ENCODE measurements around the gene HSD17B12. TPM values are rescaled to one million over a fixed set of nuclear protein-coding genes. Genes with fewer than 3 reads are reported as not detected.

Gene HSD17B12
- total and polyA plus RNA-seq, 2 of the 8 experiments (the other 6 are each of a cell fraction or from before 2014, with no cell fraction given) = 46.0 to 121 TPM

GRCh38 chr11:43774786-43775185 lies 94.2 kb downstream of the HSD17B12 start:
- peaks cover 0 to 2% of the 10 kb centered on the region in 2 experiments; a peak in 2 of 4 replicates for H3K79me2 ChIP-seq (ENCODE audit: control insufficient read depth in 1 of 2, insufficient read depth in 2 of 2, low read length in 2 of 2)
- no peak for DNase-seq (ENCODE audit: low read depth in 1 of 2, low spot score in 2 of 2)
- CTCF ChIA-PET (ENCODE audit: partially characterized antibody) = no interaction called here

More at GRCh38 chr11:43774786-43775185, 94.2 kb downstream of the HSD17B12 start:
- no peaks in the 10 kb centered on the region for H3K27me3 ChIP-seq (replicated peaks in 1 of 4; ENCODE audit: control insufficient read depth in 3 of 4, extremely low read depth in 1 of 4, insufficient read depth in 3 of 4, low read length in 3 of 4)
- H3K27ac ChIP-seq (ENCODE audit: low read depth, low read length) = no peak overlapping the region
- H2AK5ac ChIP-seq (ENCODE audit: low read depth, low read length) = no peak overlapping the region
- POLR2A ChIA-PET (ENCODE audit: partially characterized antibody) = no interaction called here
- H2BK12ac ChIP-seq (ENCODE audit: low read depth, low read length) = no peak overlapping the region
- H2AFZ ChIP-seq (ENCODE audit: low read length) = no peak overlapping the region
- no peaks in the 10 kb centered on the region for H3K23me2 ChIP-seq (ENCODE audit: low read depth, low read length)
- no peaks in the 10 kb centered on the region for H3K79me1 ChIP-seq (ENCODE audit: low read depth, low read length)
- H2BK15ac ChIP-seq (ENCODE audit: low read length) = no peak overlapping the region
- H3K56ac ChIP-seq (replicated peaks; ENCODE audit: insufficient read length, low read depth, low read length) = no peak overlapping the region
- peaks cover 0 to 12% (median 0%) of the 10 kb centered on the region in 4 experiments; a peak in 3 of 8 replicates for H3K36me3 ChIP-seq (ENCODE audit: control insufficient read depth in 2 of 4, insufficient read depth in 4 of 4, low read length in 3 of 4)
- no peak overlapping the region for H4K8ac ChIP-seq (ENCODE audit: extremely low read depth, insufficient read depth, low read length)
- no peak overlapping the region for H3K18ac ChIP-seq (ENCODE audit: extremely low read depth, low read length)
- H4K5ac ChIP-seq (ENCODE audit: insufficient read length, low read depth, low read length) = no peak overlapping the region
- H3K4me2 ChIP-seq (ENCODE audit: insufficient read depth in 1 of 2, low read depth in 2 of 2, low read length in 2 of 2) = no peak overlapping the region
- H4K91ac ChIP-seq (replicated peaks; ENCODE audit: insufficient read length, low read length) = no peak overlapping the region
- H3K23ac ChIP-seq (ENCODE audit: insufficient read length) = no peak overlapping the region
- no peak overlapping the region for H3K14ac ChIP-seq (ENCODE audit: insufficient read length)
- H3K9me3 ChIP-seq (ENCODE audit: insufficient read depth in 2 of 2, low read depth in 1 of 2, low read length in 1 of 2) = no peaks in the 10 kb centered on the region; a peak in 1 of 4 replicates
- no peak overlapping the region for H2BK20ac ChIP-seq (ENCODE audit: low read length)
- no peak for FAIRE-seq
- H3K4me1 ChIP-seq (replicated peaks in 1 of 4; ENCODE audit: control insufficient read depth in 3 of 4, insufficient read depth in 4 of 4, low read length in 3 of 4) = no peaks in the 10 kb centered on the region
- H3K4me3 ChIP-seq (ENCODE audit: extremely low read depth in 1 of 4, insufficient read depth in 2 of 4, low read depth in 3 of 4, low read length in 4 of 4) = no peak overlapping the region
- no peak overlapping the region for H2BK5ac ChIP-seq (ENCODE audit: low read depth, low read length)
- 93% methylated on average over 2 of the region's 2 CpGs; no CpG with 5 or more reads in 1 of the 2 experiments for WGBS, 2 experiments (ENCODE audit: extremely low coverage in 1 of 2, insufficient coverage in 1 of 2, insufficient read length in 1 of 2, insufficient replicate concordance in 2 of 2, low coverage in 1 of 2, low lambda C conversion rate in 2 of 2, missing lambda C conversion rate in 1 of 2)
- H4K20me1 ChIP-seq (replicated peaks in 1 of 2; ENCODE audit: control insufficient read depth in 1 of 2, insufficient read depth in 2 of 2, low read length in 2 of 2) = no peaks in the 10 kb centered on the region
- no peak overlapping the region for H2BK120ac ChIP-seq (replicated peaks; ENCODE audit: low read depth, low read length)
- H3K4ac ChIP-seq (replicated peaks; ENCODE audit: insufficient read length, low read depth, low read length) = no peak overlapping the region
- no peak overlapping the region for H3K9ac ChIP-seq (replicated peaks in 1 of 4; ENCODE audit: extremely low read depth in 1 of 4, low read depth in 3 of 4, low read length in 3 of 4)

Data from H1 (cell line).